Measurements from ENCODE around the gene IARS1.

DNA sequence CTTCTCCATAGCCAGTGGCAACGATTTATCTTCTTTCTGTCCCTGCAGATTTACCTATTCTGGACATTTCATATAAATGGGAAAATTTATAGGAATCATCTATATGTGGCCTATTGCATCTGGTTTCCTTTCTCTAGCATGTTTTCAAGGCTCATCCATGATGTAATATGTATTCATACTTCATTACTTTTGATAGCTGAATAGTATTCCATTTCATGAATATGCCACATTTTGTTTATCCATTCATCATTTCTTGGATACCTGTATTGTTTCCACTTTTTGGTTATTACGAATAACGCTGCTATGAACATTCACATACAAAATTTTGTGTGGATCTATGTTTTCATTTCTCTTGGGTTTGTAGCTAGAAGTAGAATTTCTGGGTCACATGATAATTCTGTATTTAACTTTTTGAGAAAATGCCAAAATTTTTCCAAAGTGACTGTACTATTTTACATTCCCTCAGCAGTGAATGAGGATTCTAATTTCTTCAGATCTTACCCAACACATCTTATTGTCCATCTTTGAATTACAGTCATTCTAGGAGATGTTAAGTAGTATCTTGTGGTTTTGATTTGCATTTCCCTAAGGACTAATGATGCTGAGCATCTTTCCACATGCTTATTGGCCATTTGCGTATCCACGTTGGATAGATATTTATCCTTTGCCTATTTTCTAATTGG is 3.6 kb downstream of the IARS1 start:
- TF ChIP-seq POU5F1 (IDR thresholded peaks at IDR 0.05; ENCODE audit: low read depth, low read length) (no peak), EP300 (IDR thresholded peaks at IDR 0.05; ENCODE audit: borderline replicate concordance in 1 of 2, low read depth in 2 of 2, low read length in 2 of 2) (no peak)
